ENCODE measurements around the gene ANO4. TPM values are rescaled to one million over a fixed set of nuclear protein-coding genes. Genes with fewer than 3 reads are reported as not detected.

Gene ANO4
- total RNA-seq, 1 experiment from 2014 or later = 5.7 TPM

GRCh38 chr12:101097829-101098580 is 303.4 kb downstream of the ANO4 start:
- Mint-ChIP-seq H3K36me3 (ENCODE audit: insufficient read depth in 1 of 3, low read depth in 3 of 3) (no peaks in the 10 kb centered on the region), H3K9me3 (no peaks in the 10 kb centered on the region), H3K4me1 (peaks cover 0 to 4% of the 10 kb centered on the region in 2 experiments; a peak in 2 of 4 replicates), H3K27ac (no peak overlapping the region), H3K27me3 (ENCODE audit: low read depth) (no peaks in the 10 kb centered on the region), H3K4me3 (no peak overlapping the region)
- H4K5ac ChIP-seq (ENCODE audit: insufficient read length, low read depth, low read length) = no peak overlapping the region
- H3K23me2 ChIP-seq (ENCODE audit: insufficient read length, low read depth, low read length, poor library complexity, severe bottlenecking) = no peaks in the 10 kb centered on the region
- H3K27me3 ChIP-seq (ENCODE audit: insufficient read depth, low read length) = no peaks in the 10 kb centered on the region
- no peak overlapping the region for H4K8ac ChIP-seq (replicated peaks; ENCODE audit: insufficient read length, low read depth, low read length)
- H3K4me2 ChIP-seq (ENCODE audit: insufficient read depth, insufficient read length, low read length) = no peak overlapping the region
- H4K20me1 ChIP-seq (ENCODE audit: control insufficient read depth, insufficient read depth, insufficient read length) = no peaks in the 10 kb centered on the region
- no peak overlapping the region for H2BK12ac ChIP-seq (ENCODE audit: insufficient read length, low read depth, low read length)
- no peaks in the 10 kb centered on the region for H3K4me1 ChIP-seq (ENCODE audit: insufficient read depth, low read length)
- H2BK15ac ChIP-seq (ENCODE audit: low read depth, low read length) = no peak overlapping the region
- H2AFZ ChIP-seq (ENCODE audit: low read length) = no peak overlapping the region
- H3T11ph ChIP-seq (ENCODE audit: low read length) = no peak overlapping the region
- no peak overlapping the region for H2BK5ac ChIP-seq (ENCODE audit: insufficient read length, low read length)
- no peak for DNase-seq
- H3K18ac ChIP-seq (ENCODE audit: insufficient read length, low read depth, low read length) = no peak overlapping the region
- no peak overlapping the region for H4K91ac ChIP-seq (ENCODE audit: insufficient read length, low read depth, low read length)
- no peak overlapping the region for H2BK20ac ChIP-seq (ENCODE audit: low read depth, low read length, poor library complexity, severe bottlenecking)
- no peaks in the 10 kb centered on the region for H3K9me3 ChIP-seq (ENCODE audit: control insufficient read depth, low read depth, low read length)
- H2BK120ac ChIP-seq (ENCODE audit: low read depth, low read length, poor library complexity, severe bottlenecking) = no peak overlapping the region
- no peak overlapping the region for H3K4ac ChIP-seq (ENCODE audit: low read depth, low read length)
- TF ChIP-seq CTCF (conservative IDR thresholded peaks at IDR 0.05) = no peak
- H3K79me1 ChIP-seq (ENCODE audit: insufficient read depth, low read depth, low read length, poor library complexity, severe bottlenecking) = no peaks in the 10 kb centered on the region
- H3K14ac ChIP-seq (ENCODE audit: insufficient read depth, low read length) = no peak overlapping the region
- H2AK5ac ChIP-seq (ENCODE audit: insufficient read length, low read length) = no peak overlapping the region
- WGBS (ENCODE audit: extremely low coverage, insufficient read length, low lambda C conversion rate) = no CpG with 5 or more reads among the region's 5 CpGs
- no peak overlapping the region for H3K56ac ChIP-seq (ENCODE audit: insufficient read length, low read depth, low read length)
- H3K79me2 ChIP-seq (ENCODE audit: insufficient read depth, low read length) = no peaks in the 10 kb centered on the region
- H3K9ac ChIP-seq (ENCODE audit: extremely low read depth, insufficient read length, low read length) = no peak overlapping the region
- H3K27ac ChIP-seq (ENCODE audit: insufficient read length, low read depth, low read length) = no peak overlapping the region
- H3K23ac ChIP-seq (ENCODE audit: insufficient read length, low read depth, low read length) = no peak overlapping the region
